Fibroblast of villous mesenchyme (primary cell): ENCODE data around the gene MOV10L1. TPM values are rescaled to one million over a fixed set of nuclear protein-coding genes. Genes with fewer than 3 reads are reported as not detected.

Experiments
- DNase-seq: peaks from one replicate; pipeline ENCODE4 v3.0.0-alpha.2; 2010; ENCODE audit warnings: low read depth
- H3K4me3 ChIP-seq: 2 replicates; pipeline ENCODE4 v1.5.1; 2011; ENCODE audit warnings: low read depth, mild to moderate bottlenecking, low read length
- total RNA-seq: library from RNA; depleted of rRNA; stranded (reverse); fragments of >200 nt; gene quantifications from 2 replicates; pipeline ENCODE4 v1.2.3, GENCODE V29; 2012
- TF ChIP-seq, protein P1 (sequence below): IDR thresholded peaks from 2 replicates; pipeline ENCODE4 v1.5.1; 2012; ENCODE audit warnings: low read depth, mild to moderate bottlenecking, low read length; ENCODE audit not compliant: insufficient read depth

Gene MOV10L1
- total RNA-seq, 1 donor = 10.8 TPM

GRCh38 chr22:50174382-50175190, 84.8 kb downstream of the MOV10L1 start:
- no peak overlapping the region for H3K4me3 ChIP-seq
- no peak for DNase-seq
- TF ChIP-seq, protein P1, sequence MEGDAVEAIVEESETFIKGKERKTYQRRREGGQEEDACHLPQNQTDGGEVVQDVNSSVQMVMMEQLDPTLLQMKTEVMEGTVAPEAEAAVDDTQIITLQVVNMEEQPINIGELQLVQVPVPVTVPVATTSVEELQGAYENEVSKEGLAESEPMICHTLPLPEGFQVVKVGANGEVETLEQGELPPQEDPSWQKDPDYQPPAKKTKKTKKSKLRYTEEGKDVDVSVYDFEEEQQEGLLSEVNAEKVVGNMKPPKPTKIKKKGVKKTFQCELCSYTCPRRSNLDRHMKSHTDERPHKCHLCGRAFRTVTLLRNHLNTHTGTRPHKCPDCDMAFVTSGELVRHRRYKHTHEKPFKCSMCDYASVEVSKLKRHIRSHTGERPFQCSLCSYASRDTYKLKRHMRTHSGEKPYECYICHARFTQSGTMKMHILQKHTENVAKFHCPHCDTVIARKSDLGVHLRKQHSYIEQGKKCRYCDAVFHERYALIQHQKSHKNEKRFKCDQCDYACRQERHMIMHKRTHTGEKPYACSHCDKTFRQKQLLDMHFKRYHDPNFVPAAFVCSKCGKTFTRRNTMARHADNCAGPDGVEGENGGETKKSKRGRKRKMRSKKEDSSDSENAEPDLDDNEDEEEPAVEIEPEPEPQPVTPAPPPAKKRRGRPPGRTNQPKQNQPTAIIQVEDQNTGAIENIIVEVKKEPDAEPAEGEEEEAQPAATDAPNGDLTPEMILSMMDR = no peak

- DNase-seq = no peak
- TF ChIP-seq, protein P1 = no peak
- H3K4me3 ChIP-seq = no peak overlapping the region
Measured at GRCh38 chr22:50175191-50175461, 85.3 kb downstream of the MOV10L1 start.

- TF ChIP-seq, protein P1 = no peak
- DNase-seq = no peak
- no peak overlapping the region for H3K4me3 ChIP-seq
Measured at GRCh38 chr22:50175921-50176849, 86.4 kb downstream of the MOV10L1 start.

GRCh38 chr22:50176850-50177536, 87.2 kb downstream of the MOV10L1 start:
- TF ChIP-seq, protein P1 = no peak
- DNase-seq = no peak
- H3K4me3 ChIP-seq = no peak overlapping the region

GRCh38 chr22:50177537-50178470, 88.0 kb downstream of the MOV10L1 start:
- DNase-seq = no peak
- H3K4me3 ChIP-seq = no peak overlapping the region
- TF ChIP-seq, protein P1 = no peak

DNA sequence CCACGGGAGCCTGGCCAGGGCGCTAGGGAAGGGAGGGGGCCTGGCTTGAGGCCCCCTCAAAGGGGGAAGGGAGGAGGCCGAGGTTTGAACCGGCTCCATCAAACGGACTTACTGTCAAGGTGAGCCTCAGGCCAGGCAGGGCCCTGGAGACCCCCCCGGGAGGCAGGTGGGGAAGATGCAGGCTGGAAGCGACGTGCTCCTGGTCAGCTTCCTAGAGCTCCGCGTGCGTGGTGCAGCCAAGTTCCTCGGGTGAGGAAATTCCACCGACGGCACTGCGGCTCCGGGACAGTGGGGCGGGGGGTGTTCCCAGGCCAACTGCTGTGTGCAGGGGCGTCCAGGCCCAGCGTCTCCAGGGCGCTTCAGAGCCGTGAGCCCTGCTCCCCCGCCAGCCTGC, 88.7 kb downstream of the MOV10L1 start:
- no peak for DNase-seq
- no peak overlapping the region for H3K4me3 ChIP-seq
- TF ChIP-seq, protein P1 = no peak
